ENCODE measurements around the gene LHFPL4.
"Not testable (repeated sequence)": the region's sequence is repeated elsewhere in the genome, so short reads cannot be mapped to it uniquely, and the experiment has no call there.

Gene LHFPL4

DNA sequence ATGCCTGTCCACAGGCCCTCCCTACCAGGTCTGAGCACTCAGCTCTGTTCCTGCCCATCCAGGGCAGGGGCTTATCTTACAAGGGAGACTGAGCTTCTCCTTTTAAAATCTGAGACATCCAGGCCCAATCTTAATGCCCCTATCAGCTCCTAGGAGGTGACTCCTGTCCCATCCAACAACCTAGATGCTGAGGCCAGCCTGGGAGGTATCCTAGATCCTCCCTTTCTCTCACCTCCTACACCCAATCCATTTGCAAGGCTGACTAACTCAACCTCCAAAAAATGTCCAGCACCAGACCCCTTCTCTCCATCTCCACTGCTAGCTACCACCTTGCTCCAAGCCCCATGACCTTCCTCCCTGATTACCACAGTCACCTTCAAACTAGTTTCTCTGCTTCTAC, 17.4 kb downstream of the LHFPL4 start:
- FAIRE-seq = no peak

DNA sequence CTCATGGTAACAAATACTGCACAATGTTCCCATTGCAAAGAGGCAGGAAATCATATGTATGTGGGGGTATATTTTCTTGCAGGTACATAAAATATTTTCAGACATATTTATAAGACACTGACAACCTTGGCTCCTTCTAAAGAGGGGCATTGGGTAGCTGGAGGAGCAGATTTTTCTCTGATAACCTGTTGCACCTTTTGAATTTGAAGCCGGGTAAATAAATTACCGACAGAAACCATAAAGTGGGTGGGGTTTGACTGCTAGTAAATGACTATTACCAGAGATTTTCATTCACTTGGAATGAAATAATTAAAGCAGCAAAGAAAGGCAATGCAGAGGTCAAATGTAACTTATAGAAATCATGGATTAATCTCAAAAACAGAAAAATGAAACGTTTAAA, 19.2 kb downstream of the LHFPL4 start:
- no peak for FAIRE-seq

DNA sequence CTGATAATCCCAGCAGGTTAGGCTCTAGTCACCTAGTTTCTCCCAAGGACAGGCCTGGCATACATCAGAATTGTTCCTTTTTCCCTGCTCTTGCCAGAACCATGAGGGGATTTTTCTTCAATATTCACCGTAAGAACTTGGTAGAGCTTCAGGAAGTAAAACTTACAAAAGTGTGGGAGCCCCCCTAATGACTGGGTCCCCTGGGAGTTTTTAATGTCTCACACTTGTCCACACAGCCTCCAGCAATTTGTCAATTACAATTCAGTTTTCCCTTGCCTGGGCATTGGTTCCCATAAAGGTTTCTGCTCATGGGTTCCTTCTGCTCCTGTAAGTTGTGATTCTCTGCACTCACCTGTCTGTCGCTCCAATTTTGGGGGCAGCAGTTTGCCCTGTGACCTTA, 28.5 kb downstream of the LHFPL4 start:
- no peak for FAIRE-seq

DNA sequence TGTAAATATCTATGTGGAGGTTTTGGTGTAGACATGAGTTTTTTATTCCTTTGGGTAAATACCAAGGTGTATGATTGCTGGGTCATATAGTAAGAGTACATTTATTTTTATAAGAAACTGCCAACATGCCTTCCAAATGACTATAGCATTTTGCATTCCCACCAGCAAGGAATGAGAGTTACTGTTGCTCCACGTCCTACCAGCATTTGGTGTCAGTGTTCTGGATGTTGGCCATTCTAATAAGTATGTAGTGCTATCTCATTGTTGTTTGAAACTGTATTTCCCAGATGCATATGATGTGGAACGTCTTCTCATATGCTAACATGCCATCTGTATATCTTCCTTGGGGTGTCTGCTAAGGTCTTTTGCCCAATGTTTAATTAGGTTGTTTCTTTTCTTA, 38.7 kb downstream of the LHFPL4 start:
- FAIRE-seq = no peak

DNA sequence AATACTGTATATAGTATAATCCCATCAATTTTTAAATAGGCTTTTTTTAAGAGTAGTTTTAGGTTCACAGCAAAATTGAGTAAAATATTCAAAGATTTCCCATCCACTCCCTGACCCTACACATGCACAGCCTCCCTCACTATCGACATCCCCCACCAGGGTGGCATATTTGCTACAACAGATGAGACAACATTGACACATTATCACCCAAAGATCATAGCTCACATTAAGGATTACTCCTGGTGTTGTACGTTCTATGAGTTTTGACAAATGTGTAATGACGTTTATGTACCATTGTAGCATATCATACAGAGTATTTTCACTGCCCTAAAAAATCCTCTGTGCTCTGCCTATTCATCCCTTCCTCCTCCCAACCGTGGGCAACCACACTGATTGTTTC, 39.3 kb downstream of the LHFPL4 start:
- no peak for FAIRE-seq

DNA sequence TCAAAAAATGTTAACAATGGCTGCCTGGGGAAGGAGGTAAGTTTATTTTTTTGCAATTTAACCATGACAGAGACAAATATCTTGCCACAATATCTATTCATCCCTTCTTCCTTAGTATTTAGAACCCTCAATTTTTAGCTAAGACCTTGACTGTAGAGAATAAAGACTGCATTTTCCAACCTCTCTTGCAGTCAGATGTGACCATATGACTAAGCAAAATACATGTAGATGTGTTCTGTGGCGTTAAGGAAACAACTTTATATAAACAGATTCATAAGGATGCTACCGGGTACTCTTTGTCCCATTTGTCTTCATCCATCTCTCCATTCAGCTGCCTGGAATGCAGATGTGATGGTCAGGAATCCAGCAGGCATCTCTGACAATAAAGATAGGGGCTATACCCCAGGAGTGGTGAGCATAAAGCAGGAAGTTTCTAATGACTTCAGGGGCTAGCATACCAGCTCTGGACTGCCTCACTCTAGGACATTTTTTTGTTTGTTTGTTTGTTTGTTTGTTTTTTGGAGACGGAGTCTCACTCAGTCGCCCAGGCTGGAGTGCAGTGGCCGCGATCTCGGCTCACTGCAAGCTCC, 41.1 kb downstream of the LHFPL4 start:
- no peak for FAIRE-seq

DNA sequence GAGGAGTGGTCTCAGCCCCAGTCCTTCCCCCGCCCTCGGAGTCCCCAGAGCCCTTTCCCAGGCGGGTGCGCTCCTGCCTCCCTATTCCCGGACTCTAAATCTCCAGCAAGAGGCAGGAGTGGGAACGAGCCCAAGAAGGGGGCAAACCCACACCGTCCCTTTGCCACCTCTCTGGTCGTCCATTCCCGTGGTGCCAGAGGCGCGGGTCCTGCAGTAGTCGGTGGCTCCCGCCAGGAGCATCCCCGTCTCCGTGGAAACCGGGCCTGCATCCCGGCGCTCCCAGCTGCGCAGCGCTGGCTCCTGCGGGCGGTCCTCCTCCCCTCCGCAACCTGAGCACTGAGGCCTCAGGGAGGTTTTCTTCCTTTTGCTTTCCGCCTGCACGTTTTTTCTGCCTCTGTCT, 44.8 kb downstream of the LHFPL4 start:
- FAIRE-seq = no peak

DNA sequence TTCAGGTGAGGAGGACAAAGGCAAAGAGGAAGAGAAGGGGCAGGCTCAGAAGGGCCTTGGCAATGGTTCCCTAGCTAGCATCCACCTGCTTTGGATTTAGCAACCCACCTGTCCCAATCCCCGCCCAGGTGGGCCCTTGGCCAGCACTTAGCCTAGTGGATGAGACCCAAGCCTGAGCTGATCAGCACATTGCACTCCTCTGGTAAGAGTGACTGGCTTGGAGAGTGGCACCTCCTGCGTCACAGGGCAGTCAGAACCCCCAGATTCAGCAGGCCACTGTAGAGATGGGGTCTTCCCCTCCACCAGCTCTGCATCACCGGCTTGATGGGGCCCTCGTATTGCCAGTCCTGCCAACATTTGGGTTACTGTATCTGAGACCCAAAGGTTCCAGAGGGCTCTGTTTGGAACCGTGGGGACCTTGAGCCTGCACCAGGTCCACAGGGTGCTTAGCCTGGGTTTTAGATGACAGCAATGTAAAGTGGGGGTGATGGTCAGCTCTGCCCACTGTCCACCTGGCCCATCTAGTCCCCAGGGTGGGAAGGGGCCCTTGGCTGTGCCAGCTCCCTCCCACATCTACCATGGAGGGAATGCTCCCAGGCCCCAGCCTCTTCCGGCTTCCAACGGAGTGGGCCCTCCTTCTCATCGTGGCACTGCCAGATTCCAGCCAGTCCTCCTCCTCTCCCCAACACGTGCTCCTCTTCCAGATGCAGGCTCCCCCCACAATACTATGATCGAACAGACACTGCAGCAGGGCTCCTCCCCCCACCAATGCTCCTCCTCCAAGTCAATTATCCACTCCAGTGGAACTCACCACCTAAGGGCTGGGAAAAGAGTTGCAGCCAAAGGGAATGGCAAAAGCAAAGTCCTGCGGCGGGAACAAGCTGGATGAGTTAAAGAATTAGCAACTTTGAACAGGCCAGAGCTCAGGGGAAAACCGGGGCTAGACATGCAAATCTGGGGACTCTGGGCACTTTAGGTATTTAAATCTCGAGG, 45.7 kb downstream of the LHFPL4 start:
- no peak for FAIRE-seq

DNA sequence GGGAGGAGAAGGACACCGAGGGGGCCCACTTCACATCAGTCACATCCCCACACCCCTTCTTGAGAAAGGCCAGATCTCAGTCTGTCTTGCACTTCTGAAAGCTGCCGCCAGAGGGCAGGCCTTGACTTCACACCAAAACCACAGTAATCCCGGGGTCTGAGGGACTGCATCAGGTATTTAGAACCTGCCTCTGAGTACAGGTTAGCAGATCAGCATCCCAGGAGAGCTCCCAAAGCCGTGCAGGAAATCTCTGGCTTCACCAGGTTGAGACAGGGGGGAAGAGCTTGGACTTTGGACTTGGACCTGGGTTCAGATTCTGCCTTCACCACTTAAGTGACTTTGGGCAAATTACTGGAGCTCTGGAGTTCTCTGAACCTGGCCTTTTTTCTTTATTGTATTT, 50.3 kb downstream of the LHFPL4 start:
- no peak for FAIRE-seq

DNA sequence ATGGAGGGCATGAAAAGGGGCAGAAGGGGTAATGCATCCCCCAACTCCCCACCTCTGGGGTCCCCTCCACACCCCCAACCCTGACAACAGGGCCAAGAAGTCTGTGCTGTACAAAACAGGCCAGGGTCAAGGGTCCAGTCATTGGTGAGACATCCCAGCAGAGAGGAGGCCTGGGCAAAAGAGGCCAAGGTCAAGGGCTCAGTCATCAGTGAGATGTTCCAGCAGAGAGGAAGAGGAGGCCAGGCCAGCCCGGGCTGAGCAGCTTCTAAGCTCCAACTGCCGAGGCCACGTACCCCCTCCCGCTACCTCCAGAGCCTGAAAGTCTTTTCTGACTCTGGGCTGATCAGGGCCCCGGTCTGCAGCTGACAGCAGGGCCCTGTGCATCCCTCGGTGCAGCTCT, 52.4 kb downstream of the LHFPL4 start:
- FAIRE-seq = no peak

DNA sequence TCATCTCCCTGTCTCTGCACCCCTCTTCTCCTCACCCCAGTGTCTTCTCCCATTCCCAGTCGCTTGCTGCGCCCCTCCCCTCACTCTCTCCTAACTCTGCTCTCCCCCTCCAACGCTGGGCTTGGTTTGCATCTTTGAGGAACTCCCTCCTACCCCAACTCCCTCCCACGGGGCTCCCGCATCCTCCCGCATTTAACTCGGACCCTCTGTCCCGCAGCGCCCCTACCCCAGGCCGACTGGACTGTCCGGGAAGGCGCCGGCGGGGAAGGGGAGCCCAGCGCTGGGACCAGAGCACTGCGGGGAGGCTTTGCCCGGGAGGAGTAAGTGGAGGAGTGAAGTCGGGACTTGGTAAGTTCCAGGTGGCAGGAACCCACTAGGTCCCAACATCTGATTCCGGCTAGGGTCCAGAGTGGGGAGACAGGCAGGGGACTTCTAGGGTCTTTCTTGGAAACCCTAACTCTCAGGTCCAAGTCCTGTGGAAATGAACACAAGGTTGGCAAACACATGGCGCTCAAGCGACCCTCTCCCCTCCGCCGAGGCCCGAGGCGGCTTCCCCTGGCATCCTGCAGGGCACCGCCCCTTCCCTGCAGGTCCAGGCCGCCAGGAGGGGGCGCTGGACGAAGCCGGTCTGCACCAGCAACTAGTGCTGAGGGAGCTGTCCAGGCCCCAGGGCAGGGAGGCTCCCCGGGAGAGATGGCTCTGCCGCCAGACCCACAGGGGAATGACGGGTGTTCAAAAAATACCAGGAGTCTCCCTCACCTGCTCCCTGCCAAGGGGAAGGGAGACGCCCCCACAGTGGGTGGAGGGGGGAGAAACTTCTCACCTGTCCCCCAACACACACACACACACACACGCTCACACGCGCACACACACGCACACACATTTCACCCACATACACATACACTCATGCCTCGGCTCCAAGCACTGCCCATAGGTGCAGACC, 53.2 kb downstream of the LHFPL4 start:
- FAIRE-seq = no peak

DNA sequence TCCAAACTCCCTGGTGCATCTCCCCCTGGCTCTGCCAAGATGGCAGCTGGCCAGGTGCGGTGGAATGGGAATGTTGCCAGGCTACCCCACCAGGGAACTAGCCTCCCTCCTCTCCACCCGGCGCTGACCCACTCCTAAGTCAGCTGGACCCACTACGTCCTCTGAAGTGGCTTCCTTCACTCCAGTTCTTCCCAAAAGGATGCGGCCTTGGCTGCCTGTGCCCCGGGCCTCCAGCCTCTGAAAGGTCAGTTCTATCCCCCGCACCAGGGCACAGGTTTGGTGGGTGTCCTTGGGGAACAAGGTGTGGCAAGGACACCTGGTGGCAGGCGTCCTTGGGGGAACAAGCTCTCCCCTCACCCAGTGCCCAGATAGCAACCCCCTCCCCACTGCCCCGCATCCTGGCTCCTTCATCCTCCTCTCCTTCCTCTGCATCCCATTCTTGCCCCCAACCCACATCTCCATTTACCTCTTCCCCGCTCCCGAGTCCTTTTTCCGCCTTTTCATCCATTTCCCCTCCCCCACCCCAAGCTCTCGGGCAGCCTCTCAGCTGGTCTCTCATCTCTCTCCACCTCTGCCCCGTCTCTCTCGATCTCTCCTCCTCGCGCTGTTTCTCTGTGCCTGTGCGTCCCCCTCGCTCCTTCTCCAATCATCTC, 54.0 kb downstream of the LHFPL4 start:
- no peak for FAIRE-seq

DNA sequence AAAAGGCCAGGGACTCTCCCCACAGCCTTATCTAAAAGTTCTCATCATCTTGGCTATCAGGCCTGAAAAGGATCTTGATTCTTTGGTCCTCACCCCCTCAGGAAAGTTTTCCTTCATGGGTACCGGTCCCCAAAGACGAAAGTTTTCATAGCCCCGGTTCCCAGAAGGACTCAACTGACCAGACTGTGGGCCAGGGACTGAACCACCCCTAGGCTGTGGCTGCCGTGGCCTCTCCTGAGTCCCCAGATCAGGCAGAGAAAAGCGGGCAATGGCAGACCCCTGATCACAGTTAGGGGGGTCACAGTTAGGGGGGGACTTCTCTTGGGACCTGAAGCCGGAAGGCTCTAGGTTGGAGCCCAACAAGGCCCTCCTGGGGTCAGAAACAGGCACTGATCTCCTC, 54.8 kb downstream of the LHFPL4 start:
- no peak for FAIRE-seq

DNA sequence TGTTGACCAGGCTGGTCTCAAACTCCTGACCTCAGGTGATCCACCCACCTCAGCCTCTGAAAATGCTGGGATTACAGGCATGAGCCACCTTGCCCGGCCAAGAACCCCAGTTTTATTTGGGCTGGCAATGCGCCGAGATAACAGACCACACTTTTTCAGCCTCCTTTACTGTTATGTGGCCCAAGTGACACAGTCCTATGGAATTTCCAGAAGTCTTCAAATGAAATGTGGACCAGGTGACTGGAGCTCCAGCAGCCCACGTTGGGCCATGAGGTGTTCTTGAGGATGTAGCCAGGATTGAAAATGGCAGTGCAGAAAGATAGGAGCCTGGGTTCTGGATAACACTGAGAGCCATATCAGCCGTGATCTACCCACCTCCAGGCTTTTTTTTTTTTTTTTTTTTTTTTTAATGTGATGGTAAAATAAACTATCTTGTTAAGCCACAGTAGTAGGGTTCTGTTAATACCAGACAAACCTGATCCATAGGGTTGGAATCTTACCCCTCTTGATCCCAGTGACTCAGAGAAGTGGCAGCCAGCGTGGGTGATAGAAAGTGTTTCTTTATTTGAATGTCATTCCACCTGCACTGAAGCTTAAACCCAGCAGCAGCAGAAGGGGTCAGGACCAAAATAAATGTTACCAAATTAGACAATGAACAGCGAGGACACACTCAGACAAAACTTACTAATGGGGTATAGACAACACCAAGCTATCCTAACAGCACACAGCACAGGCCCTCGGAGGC, 55.6 kb downstream of the LHFPL4 start:
- no peak for FAIRE-seq

DNA sequence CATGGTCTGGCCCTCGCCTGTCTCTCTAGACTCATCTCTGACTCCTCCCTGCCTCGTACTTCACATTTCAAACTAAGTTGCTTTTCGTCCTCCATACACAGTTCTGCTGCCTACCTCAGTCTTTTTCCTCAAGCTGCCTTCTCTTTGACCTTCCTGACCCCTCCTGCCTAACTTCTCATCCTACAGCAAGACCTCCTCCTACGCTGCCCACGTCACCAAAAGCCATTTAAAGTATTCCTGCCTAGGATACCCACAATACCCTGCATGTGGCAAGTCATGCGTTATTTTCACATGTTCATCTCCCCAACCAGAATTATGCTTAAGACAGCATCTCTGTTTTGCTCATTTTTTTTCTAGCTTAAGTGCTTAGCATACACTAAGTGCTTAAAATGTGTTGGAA, 56.7 kb downstream of the LHFPL4 start:
- FAIRE-seq = no peak

DNA sequence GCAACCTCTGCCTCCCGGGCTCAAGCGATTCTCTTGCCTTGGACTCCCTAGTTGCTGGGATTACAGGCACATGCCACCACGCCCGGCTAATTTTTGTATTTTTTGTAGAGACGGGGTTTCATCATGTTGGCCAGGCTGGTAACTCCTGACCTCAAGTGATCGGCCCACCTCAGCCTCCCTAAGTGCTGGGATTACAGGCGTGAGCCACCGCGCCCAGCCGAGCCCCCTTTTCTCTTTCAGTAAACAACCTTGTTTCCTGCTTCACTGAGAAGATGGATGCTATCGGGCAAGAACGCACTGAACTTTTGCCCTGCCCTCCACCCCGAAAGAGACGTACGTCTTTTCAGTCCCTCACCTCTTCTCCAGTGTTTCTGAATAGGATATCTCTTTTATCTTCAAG, 59.6 kb downstream of the LHFPL4 start:
- FAIRE-seq = not testable (repeated sequence)

DNA sequence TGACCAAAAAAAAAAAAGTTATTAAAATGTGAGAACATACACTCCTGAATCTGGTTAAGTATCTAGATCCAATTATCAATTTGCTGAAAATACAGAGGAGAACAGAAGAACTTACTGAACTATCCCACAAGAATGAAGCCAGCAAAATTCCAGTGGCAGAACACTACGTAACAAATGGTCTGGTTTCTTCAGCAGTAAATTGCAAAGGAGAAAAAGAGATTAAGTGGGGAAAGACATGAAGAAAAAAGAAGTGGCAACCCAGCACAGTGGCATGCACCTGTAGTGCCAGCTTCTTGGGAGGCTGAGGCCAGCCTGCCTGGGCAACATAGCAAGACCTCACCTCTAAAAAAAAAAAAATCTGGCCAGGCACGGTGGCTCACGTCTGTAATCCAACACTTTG, 62.1 kb downstream of the LHFPL4 start:
- no peak for FAIRE-seq

DNA sequence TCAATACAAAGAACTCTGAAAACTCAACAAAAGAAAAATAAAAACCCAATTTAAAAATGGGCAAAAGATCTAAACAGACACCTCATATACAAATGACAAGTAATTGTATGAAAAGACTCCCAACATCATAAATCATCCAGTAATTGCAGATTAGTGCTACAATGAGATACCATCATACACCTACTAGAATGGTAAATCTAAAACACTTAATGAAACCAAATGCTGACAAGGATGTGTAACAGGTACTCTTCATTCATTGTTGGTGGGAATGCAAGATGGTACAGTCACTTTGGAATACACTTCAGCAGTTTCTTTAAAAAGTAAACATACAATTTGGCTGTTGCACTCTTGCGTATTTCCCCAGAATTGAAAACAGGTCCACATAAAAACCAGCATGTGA, 68.4 kb downstream of the LHFPL4 start:
- no peak for FAIRE-seq

DNA sequence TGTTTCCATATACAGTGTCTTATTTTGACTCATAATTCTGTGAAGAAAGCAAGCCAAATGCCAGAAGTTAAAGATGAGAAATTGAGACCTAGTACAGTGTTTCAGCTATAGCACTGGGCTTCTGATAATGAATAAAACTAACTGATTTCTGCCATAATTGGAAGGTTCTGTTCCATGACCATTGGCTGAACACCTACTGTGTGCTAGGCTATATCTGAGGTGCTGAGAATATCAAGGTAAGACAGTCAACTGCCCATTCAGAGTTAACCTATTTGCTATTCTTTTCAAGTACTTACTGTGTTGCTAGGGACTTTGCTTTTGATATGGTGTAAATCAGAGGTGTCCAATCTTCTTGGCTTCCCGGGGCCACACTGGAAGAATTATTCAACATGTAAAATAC, 73.4 kb downstream of the LHFPL4 start:
- no peak for FAIRE-seq

DNA sequence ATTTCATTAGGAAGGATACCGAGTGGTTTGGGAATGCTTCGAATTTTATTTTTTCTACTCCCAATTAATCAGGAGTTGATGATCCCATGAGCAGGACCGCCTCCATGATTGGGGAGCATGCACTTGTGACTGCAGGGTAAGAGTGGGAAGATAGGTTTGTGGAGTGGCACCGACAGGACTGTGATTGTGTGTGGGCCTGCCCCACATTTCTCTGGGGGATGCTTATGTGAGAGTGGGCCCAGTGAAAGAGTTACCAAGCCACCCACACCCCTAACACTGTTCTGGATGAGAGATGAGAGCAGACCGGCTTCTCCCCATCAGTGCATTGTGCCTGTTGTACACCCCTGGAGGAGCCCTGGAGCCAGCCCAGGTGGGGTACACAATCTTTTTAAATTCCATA, 76.7 kb downstream of the LHFPL4 start:
- no peak for FAIRE-seq

DNA sequence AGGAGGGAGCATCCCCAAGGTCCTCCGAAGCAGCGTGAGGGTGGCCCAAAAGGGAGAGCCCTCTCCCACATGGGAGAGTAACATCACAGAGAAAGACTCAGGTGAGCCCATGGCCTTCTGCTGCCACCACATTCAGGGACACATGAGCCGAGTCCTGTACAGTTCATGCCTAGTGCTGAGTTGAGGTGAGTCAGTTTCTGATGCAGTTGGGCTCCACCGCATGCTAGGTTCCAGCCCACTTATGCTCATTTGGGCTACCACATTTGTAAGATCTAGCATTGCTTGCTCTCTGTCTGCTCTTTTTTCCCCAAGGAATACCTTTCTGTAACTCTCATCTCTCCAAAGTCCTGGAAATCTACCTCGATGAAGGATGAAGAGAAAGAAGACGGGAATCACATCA, 79.1 kb downstream of the LHFPL4 start:
- FAIRE-seq = no peak

DNA sequence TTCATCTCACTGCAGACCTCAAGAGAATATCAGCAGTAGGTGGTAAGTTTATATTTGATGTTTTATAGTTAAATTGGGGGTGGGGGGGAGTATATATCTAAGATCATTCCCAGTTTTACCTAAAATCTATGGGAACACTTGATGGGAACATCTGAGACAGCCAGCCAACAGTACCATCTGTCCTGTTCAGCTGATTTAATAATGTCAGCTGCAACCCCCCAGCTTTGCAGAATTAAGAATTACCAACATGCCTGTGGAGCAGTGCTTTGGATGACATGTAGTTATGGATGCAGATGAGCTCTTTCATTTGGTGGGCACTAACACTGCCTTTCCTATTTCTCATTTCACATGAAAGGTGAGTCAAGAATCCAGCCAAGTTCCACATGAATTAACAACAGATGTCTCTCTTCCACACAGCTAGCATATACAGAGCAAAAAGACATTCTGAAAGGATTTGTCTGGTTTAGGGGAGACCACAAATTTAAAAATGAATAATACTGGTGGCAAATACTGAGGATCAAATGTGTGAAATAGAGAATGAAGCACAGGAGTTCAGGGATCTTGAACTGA, 80.0 kb downstream of the LHFPL4 start:
- FAIRE-seq = no peak

Measured in endometrium (tissue), 2 donors.